Mucosa of descending colon (tissue), 3 donors: Measurements from ENCODE around the gene WDTC1. TPM values are rescaled to one million over a fixed set of nuclear protein-coding genes. Genes with fewer than 3 reads are reported as not detected.
"Not testable (repeated sequence)": the region's sequence is repeated elsewhere in the genome, so short reads cannot be mapped to it uniquely, and the experiment has no call there.

ENCODE experiments used
- ATAC-seq: fragments of 200-7000 bp; cut with Tn5 transposase; one replicate; pipeline ENCODE4 v1.9.1; 2020; ENCODE audit warnings: mild to moderate bottlenecking, moderate library complexity
- DNase-seq, 3 donors: peaks; one replicate each; pipeline ENCODE4 v3.0.0-alpha.2; 2020
- H3K36me3 ChIP-seq: fragments of 200-600 bp; one replicate; pipeline ENCODE4 v1.8.0; 2021; ENCODE audit warnings: low read depth, mild to moderate bottlenecking
- H3K4me1 ChIP-seq: fragments of 200-600 bp; one replicate; pipeline ENCODE4 v1.8.0; 2021; ENCODE audit warnings: low read depth, mild to moderate bottlenecking
- H3K4me3 ChIP-seq: fragments of 200-600 bp; one replicate; pipeline ENCODE4 v1.8.0; 2021; ENCODE audit warnings: mild to moderate bottlenecking
- H3K9me3 ChIP-seq: fragments of 200-600 bp; one replicate; pipeline ENCODE4 v1.8.0; 2021; ENCODE audit warnings: mild to moderate bottlenecking
- intact Hi-C, 2 donors: fragments of 100-400 bp; cut with DNase I in 1 of 2; cut with micrococcal nuclease in 1 of 2; formaldehyde crosslinking; loops; one replicate each; pipeline versions ENCODE4 v1.11.0 to v1.11.1; 2022; cut with DNase I, micrococcal nuclease
- total RNA-seq, 3 donors: library from RNA; stranded (reverse); fragmentation: NEBNext Ultra II Directional in 2 of 3; extraction: Animal tissue kit (Norgen Biotek cat#: 25700) in 2 of 3; gene quantifications; one replicate each; pipeline versions ENCODE4 v1.2.1 to v1.2.4, GENCODE V29; 2021 to 2023
- TF ChIP-seq, protein P1 (sequence below): fragments of 200-600 bp; IDR thresholded peaks from one replicate; pipeline ENCODE4 v1.8.0; 2022; ENCODE audit warnings: antibody characterized with exemption, mild to moderate bottlenecking
- donor health status: DM: no; HTN: no; CAD: no; lungs with moderate emphysema.
- donor health status: DM: no; HTN: no; CAD: no.
- donor health status: DM: no; HTN: yes; CAD: no.

The WDTC1 gene
- total RNA-seq, 3 donors from 2014 or later: 35.2 to 56.4 (median 45.5) TPM

DNA sequence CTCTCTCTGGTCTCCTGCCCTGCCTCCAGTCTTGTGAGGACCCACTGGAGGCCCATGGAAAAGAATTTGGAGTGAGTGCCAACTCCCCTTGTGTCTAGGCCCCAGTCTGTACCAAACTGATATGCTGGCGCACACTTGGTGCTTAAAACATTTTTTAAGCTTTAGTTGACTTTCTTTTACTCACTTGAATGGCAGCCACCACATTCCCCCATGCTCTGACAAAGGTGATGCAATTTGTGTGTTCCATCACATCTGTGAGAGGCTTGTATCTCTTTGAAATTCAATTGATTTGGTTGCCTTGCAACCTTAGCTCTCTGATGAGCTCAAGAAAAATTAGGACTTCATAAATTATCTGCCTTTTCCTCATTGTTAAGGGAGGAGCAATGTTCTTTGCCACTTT lies 30.5 kb upstream of the WDTC1 start:
- DNase-seq: no peak
- ATAC-seq: no peak
- Histone ChIP-seq H3K9me3 (no peaks in the 10 kb centered on the region), H3K4me1 (no peaks in the 10 kb centered on the region), H3K4me3 (no peak overlapping the region), H3K36me3 (no peaks in the 10 kb centered on the region)
- intact Hi-C loops: no loop called here
- TF ChIP-seq, protein P1, sequence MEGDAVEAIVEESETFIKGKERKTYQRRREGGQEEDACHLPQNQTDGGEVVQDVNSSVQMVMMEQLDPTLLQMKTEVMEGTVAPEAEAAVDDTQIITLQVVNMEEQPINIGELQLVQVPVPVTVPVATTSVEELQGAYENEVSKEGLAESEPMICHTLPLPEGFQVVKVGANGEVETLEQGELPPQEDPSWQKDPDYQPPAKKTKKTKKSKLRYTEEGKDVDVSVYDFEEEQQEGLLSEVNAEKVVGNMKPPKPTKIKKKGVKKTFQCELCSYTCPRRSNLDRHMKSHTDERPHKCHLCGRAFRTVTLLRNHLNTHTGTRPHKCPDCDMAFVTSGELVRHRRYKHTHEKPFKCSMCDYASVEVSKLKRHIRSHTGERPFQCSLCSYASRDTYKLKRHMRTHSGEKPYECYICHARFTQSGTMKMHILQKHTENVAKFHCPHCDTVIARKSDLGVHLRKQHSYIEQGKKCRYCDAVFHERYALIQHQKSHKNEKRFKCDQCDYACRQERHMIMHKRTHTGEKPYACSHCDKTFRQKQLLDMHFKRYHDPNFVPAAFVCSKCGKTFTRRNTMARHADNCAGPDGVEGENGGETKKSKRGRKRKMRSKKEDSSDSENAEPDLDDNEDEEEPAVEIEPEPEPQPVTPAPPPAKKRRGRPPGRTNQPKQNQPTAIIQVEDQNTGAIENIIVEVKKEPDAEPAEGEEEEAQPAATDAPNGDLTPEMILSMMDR: no peak

DNA sequence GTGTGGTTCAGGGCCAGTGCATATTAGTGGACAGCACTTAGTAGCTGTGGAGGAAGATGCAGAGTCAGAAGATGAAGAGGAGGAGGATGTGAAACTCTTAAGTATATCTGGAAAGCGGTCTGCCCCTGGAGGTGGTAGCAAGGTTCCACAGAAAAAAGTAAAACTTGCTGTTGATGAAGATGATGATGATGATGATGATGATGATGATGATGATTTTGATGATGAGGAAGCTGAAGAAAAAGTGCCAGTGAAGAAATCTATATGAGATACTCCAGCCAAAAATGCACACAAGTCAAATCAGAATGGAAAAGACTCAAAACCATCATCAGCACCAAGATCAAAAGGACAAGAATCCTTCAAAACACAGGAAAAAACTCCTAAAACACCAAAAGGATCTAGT lies 27.2 kb upstream of the WDTC1 start:
- H3K4me1 ChIP-seq, H3K36me3 ChIP-seq, DNase-seq, ATAC-seq, intact Hi-C loops, H3K4me3 ChIP-seq, H3K9me3 ChIP-seq: not testable (repeated sequence)

DNA sequence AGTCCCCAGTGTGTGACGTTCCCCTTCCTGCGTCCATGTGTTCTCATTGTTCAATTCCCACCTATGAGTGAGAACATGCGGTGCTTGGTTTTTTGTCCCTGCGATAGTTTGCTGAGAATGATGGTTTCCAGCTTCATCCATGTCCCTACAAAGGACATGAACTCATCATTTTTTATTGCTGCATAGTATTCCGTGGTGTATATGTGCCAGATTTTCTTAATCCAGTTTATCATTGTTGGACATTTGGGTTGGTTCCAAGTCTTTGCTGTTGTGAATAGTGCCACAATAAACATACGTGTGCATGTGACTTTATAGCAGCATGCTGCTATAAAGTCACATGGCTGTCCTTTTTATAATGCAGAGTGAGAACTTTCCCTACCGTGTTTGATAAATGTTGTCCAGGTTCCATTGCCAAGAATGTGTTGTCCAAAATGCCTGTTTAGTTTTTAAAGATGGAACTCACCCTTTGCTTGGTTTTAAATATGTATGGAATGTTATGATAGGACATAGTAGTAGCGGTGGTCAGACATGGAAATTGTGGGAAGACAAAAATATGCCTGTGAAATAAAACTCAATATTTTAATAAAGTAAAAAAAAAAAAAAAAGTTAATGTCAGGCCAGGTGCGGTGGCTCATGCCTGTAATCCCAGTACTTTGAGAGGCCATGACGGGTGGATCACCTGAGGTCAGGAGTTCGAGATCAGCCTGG lies 26.1 kb upstream of the WDTC1 start:
- peak; percentile 50 for ATAC-seq
- H3K4me1 ChIP-seq, H3K36me3 ChIP-seq, H3K4me3 ChIP-seq, DNase-seq, intact Hi-C loops, H3K9me3 ChIP-seq: not testable (repeated sequence)

DNA sequence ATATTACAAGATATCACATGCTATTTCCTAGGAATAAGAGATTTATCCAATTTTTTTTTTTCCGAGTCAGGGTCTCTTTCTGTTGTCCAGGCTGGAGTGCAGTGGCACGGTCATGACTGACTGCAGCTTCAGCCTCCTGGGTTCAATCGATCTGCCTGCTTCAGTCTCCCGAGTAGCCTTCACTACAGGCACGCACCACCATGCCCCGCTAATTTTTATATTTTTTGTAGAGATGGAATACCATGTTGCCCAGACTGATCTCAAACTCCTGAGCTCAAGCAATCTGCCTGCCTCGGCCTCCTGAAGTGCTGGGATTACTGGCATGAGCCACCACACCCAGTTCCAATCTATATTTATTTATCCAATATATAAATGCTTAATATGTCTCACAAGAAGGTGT lies 18.0 kb upstream of the WDTC1 start:
- Histone ChIP-seq H3K4me3 (no peak overlapping the region), H3K36me3 (no peaks in the 10 kb centered on the region), H3K9me3 (no peaks in the 10 kb centered on the region), H3K4me1 (no peaks in the 10 kb centered on the region)
- TF ChIP-seq, protein P1: no peak
- no peak for ATAC-seq
- intact Hi-C loops: no loop called here
- no peak for DNase-seq

DNA sequence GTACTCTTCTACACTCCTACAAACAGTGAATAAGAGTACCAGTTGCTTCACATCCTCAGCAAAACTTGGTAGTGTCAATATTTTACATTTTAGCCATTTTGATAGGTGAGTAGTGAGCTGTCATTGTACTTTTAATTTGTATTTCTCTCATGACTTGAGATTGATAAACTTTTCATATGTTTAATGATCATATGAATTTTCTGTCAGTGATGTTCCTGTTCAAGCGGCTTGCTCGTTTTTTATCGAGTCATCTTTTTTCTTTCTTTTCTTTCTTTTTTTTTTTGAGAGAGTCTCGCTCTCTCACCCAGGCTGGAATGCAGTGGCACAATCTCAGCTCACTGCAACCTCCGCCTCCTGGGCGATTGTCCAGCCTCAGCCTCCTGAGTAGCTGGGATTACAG lies 17.0 kb upstream of the WDTC1 start:
- TF ChIP-seq, protein P1: no peak
- H3K36me3 ChIP-seq: no peaks in the 10 kb centered on the region
- ATAC-seq (no peak), DNase-seq (no peak)
- H3K4me1 ChIP-seq: no peaks in the 10 kb centered on the region
- H3K9me3 ChIP-seq: no peaks in the 10 kb centered on the region
- intact Hi-C loops: no loop called here
- H3K4me3 ChIP-seq: no peak overlapping the region

DNA sequence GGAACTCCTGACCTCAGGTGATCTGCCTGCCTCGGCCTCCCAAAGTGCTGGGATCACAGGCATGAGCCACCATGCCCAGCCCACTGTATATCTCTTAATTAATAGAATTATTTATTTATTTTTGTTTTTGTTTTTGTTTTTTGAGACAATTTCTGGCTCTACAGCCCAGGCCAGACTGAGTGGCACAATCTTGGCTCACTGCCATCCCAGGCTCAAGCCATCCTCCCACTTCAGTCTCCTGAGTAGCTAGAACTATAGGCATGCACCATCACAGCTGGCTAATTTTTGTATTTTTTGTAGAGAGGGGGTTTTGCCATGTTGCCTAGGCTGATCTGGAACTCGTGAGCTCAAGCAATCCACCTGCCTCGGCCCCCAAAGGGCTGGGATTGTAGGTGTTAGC lies 15.7 kb upstream of the WDTC1 start:
- H3K9me3 ChIP-seq: no peaks in the 10 kb centered on the region
- ATAC-seq: no peak
- H3K4me3 ChIP-seq: no peak overlapping the region
- TF ChIP-seq, protein P1: no peak
- no peak for DNase-seq
- H3K36me3 ChIP-seq: no peaks in the 10 kb centered on the region
- no peaks in the 10 kb centered on the region for H3K4me1 ChIP-seq
- intact Hi-C loops: no loop called here

DNA sequence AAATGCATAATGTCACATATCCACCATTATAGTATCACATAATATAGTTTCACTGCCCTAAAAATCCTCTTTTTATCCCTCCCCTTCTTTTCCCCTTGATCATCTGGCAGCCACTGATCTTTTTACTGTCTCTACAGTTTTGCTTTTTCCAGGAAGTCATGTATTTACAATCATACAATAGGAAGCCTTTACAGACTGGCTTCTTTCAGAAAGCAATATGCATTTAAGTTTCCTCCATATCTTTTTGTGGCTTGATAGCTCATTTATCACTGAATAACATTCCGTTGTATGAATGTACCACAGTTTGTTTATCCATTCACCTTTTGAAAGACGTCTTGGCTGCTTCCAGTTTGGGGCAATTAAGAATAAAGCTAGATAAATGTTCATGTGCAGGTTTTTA lies 14.3 kb upstream of the WDTC1 start:
- Histone ChIP-seq H3K9me3 (no peaks in the 10 kb centered on the region), H3K4me1 (no peaks in the 10 kb centered on the region), H3K36me3 (no peaks in the 10 kb centered on the region), H3K4me3 (no peak overlapping the region)
- DNase-seq (no peak), ATAC-seq (no peak)
- TF ChIP-seq, protein P1: no peak
- intact Hi-C loops: no loop called here

DNA sequence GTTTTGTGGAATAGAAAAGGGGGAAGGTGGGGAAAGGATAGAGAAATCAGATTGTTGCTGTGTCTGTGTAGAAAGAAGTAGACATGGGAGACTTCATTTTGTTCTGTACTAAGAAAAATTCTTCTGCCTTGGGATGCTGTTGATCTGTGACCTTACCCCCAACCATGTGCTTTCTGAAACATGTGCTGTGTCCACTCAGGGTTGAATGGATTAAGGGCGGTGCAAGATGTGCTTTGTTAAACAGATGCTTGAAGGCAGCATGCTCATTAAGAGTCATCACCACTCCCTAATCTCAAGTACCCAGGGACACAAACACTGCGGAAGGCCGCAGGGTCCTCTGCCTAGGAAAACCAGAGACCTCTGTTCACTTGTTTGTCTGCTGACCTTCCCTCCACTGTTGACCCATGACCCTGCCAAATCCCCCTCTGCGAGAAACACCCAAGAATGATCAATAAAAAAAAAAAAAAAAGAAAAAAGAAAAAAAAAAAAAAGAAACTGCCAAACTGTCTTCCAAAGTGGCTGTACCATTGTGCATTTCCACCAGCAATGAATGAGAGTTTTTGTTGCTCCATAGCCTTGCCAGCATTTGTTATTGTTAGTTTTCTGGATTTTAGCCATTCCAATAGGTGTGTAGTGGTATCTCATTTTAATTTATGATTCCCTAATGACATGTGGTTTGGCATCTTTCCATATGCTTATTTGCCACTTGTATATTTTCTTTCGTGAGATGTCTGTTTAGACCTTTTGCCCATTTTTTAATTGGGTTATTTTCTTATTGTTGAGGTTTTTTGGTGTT lies 13.5 kb upstream of the WDTC1 start:
- H3K4me1 ChIP-seq, ATAC-seq, H3K9me3 ChIP-seq, H3K4me3 ChIP-seq, intact Hi-C loops, DNase-seq, H3K36me3 ChIP-seq: not testable (repeated sequence)
